HepG2 (cell line): ENCODE results near the gene SC5D. TPM values are rescaled to one million over a fixed set of nuclear protein-coding genes. Genes with fewer than 3 reads are reported as not detected.

Experiments used
- CCDC6 ChIP-seq: sonication (generic); formaldehyde crosslinking; IDR thresholded peaks from 2 replicates; pipeline ENCODE4 v1.8.1; 2022; ENCODE audit warnings: mild to moderate bottlenecking, missing genetic modification reagents, moderate library complexity
- FIP1L1 ChIP-seq: fragments of 200-400 bp; formaldehyde crosslinking; IDR thresholded peaks from 2 replicates; pipeline ENCODE4 v1.6.1; 2018; ENCODE audit warnings: low read depth, mild to moderate bottlenecking, low read length, moderate library complexity, borderline replicate concordance; ENCODE audit not compliant: insufficient read depth
- FOSL1 ChIP-seq: sonication (generic); formaldehyde crosslinking; IDR thresholded peaks from 2 replicates; pipeline ENCODE4 v1.9.0; 2021; ENCODE audit warnings: missing genetic modification reagents, borderline replicate concordance
- FOXM1 ChIP-seq: sonication (generic); formaldehyde crosslinking; IDR thresholded peaks from 2 replicates; pipeline ENCODE4 v1.5.0; 2020; ENCODE audit warnings: missing genetic modification reagents
- KAT2B ChIP-seq: fragments of 150-350 bp; IDR thresholded peaks from 2 replicates; pipeline ENCODE4 v1.6.1; 2014; ENCODE audit warnings: low read depth, low read length, borderline replicate concordance
- KLF11 ChIP-seq: IDR thresholded peaks from 2 replicates; pipeline ENCODE4 v1.6.1; 2016; ENCODE audit warnings: missing compliant biosample characterization
- MEIS1 ChIP-seq: sonication (generic); formaldehyde crosslinking; IDR thresholded peaks from 2 replicates; pipeline ENCODE4 v1.9.0; 2021; ENCODE audit warnings: mild to moderate bottlenecking, missing genetic modification reagents, moderate library complexity, borderline replicate concordance
- NCOA1 ChIP-seq: sonication (generic); formaldehyde crosslinking; IDR thresholded peaks from 2 replicates; pipeline ENCODE4 v1.9.0; 2021; ENCODE audit warnings: missing genetic modification reagents
- NCOR1 ChIP-seq: fragments of 200-600 bp; sonication (generic); IDR thresholded peaks from 2 replicates; pipeline ENCODE4 v1.7.0; 2017; ENCODE audit warnings: antibody characterized with exemption, low read length, borderline replicate concordance
- PAF1 ChIP-seq: IDR thresholded peaks from 2 replicates; pipeline ENCODE4 v1.6.1; 2016; ENCODE audit warnings: missing genetic modification reagents, missing compliant biosample characterization
- PRPF4 ChIP-seq: fragments of 200-400 bp; formaldehyde crosslinking; IDR thresholded peaks from 2 replicates; pipeline ENCODE4 v1.6.1; 2016; ENCODE audit warnings: low read length, low read depth; ENCODE audit not compliant: poor library complexity, severe bottlenecking
- RBM22 ChIP-seq: fragments of 200-400 bp; formaldehyde crosslinking; optimal IDR thresholded peaks from 2 replicates; pipeline ENCODE3; 2017; ENCODE audit warnings: mild to moderate bottlenecking, low read length, moderate library complexity
- SOX6 ChIP-seq, 2 experiments: fragments of 450-650 bp in 1 of 2; sonication (generic) in 1 of 2; formaldehyde crosslinking in 1 of 2; IDR thresholded peaks; 2 replicates each; pipeline versions ENCODE4 v1.4.0 to v1.6.1; 2017 to 2020; ENCODE audit warnings: antibody characterized with exemption in 1 of 2, mild to moderate bottlenecking in 1 of 2, missing genetic modification reagents in 1 of 2
- SRSF4 ChIP-seq: fragments of 200-400 bp; formaldehyde crosslinking; IDR thresholded peaks from one replicate; pipeline ENCODE4 v1.6.1; 2018; ENCODE audit warnings: mild to moderate bottlenecking, low read depth, low read length, moderate library complexity; ENCODE audit not compliant: poor library complexity, severe bottlenecking
- ZNF124 ChIP-seq: sonication (generic); formaldehyde crosslinking; IDR thresholded peaks from 2 replicates; pipeline ENCODE4 v1.4.0; 2020; ENCODE audit warnings: missing genetic modification reagents
- ZNF337 ChIP-seq: sonication (generic); formaldehyde crosslinking; IDR thresholded peaks from 2 replicates; pipeline ENCODE4 v1.5.1; 2020; ENCODE audit warnings: missing genetic modification reagents, low read depth, mild to moderate bottlenecking, borderline replicate concordance
- ZNF788 ChIP-seq: sonication (generic); formaldehyde crosslinking; IDR thresholded peaks from 2 replicates; pipeline ENCODE4 v1.5.0; 2020; ENCODE audit warnings: mild to moderate bottlenecking, missing genetic modification reagents, borderline replicate concordance
- polyA plus RNA-seq, 8 experiments: library from polyadenylated mRNA; depleted of rRNA in 3 of 8; stranded (reverse) in 7 of 8; unstranded in 1 of 8; fragments of >200 nt; fragmentation: Illumina TruSeq in 4 of 8; extraction: Trizol in 4 of 8; gene quantifications; 2 replicates each; pipeline versions ENCODE4 v1.2.1 to v1.2.3, GENCODE V29; 2011 to 2016; ENCODE audit warnings: low read depth in 4 of 8, missing spikeins in 1 of 8, mixed read lengths in 1 of 8; ENCODE audit not compliant: insufficient read depth in 1 of 8
- total RNA-seq, 5 experiments: library from RNA; depleted of rRNA; stranded (reverse); fragments of >200 nt; fragmentation: Illumina TruSeq; extraction: Trizol; gene quantifications; 2 replicates each; pipeline ENCODE4 v1.2.3, GENCODE V29; 2016; ENCODE audit warnings: low read depth in 1 of 5
- TF ChIP-seq, protein P1 (sequence below): IDR thresholded peaks from 2 replicates; pipeline ENCODE4 v1.6.1; 2018; ENCODE audit warnings: missing genetic modification reagents
- TF ChIP-seq, protein P2 (sequence below): sonication (generic); formaldehyde crosslinking; IDR thresholded peaks from 2 replicates; pipeline ENCODE4 v1.8.1; 2023; ENCODE audit warnings: missing genetic modification reagents, mild to moderate bottlenecking, borderline replicate concordance
- TF ChIP-seq, protein P3 (sequence below): sonication (generic); formaldehyde crosslinking; IDR thresholded peaks from 2 replicates; pipeline ENCODE4 v1.8.0; 2022; ENCODE audit warnings: missing genetic modification reagents, mild to moderate bottlenecking, borderline replicate concordance
- TF ChIP-seq, protein P4 (sequence below): sonication (generic); formaldehyde crosslinking; IDR thresholded peaks from 2 replicates; pipeline ENCODE4 v1.8.0; 2022; ENCODE audit warnings: mild to moderate bottlenecking, missing genetic modification reagents, borderline replicate concordance
- TF ChIP-seq, protein P5 (sequence below): sonication (generic); formaldehyde crosslinking; IDR thresholded peaks from 2 replicates; pipeline ENCODE4 v1.8.0; 2022; ENCODE audit warnings: missing genetic modification reagents, mild to moderate bottlenecking, moderate library complexity, borderline replicate concordance

SC5D gene
- total and polyA plus RNA-seq, 2 of the 13 experiments (the other 11 are each of a cell fraction or from before 2014, with no cell fraction given) = 84.4 to 155 TPM

DNA sequence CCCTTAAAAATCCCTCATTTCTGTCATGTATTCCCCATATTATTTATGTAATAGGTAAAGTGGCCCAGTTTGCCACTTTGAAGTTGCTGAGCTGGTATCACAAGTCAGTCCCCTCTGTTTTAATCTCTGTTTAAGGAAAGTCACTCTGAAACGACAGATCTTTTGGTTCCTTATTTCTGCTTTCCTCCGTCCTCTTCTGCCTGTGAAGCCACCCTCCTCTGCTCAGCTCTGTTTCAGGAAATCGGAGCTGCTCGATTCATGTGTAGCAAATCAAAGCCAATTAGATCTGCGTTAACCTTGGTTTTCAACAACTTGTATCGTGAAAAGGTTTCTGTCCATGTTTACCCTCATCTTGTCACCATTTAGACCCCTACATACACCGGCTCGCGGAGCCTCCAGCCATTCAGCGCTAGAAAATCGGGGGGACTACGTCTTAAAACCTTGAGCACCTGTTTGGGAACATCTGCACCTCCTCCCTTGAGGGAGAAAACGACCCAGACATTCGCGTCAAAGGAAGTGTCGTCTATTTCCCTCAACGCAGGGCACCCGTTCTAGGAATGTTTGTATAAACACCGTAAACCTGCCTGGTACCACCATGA is 576 bp upstream of the SC5D start (continued):
- TF ChIP-seq, protein P1, sequence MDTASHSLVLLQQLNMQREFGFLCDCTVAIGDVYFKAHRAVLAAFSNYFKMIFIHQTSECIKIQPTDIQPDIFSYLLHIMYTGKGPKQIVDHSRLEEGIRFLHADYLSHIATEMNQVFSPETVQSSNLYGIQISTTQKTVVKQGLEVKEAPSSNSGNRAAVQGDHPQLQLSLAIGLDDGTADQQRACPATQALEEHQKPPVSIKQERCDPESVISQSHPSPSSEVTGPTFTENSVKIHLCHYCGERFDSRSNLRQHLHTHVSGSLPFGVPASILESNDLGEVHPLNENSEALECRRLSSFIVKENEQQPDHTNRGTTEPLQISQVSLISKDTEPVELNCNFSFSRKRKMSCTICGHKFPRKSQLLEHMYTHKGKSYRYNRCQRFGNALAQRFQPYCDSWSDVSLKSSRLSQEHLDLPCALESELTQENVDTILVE (CRISPR knock-in tag) = peak; percentile 37; the same call in 1 of the 2 replicates
- TF ChIP-seq, protein P2, sequence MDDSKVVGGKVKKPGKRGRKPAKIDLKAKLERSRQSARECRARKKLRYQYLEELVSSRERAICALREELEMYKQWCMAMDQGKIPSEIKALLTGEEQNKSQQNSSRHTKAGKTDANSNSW (CRISPR knock-in tag) = no peak
- TF ChIP-seq SRSF4 (no peak), NCOA1 (CRISPR knock-in tag) (no peak), FOXM1 (CRISPR knock-in tag) (no peak), ZNF124 (CRISPR knock-in tag) (no peak), PAF1 (CRISPR knock-in tag) (no peak), CCDC6 (no peak), RBM22 (no peak), FOSL1 (CRISPR knock-in tag) (no peak), ZNF788 (CRISPR knock-in tag) (no peak), KAT2B (no peak), MEIS1 (CRISPR knock-in tag) (no peak), SOX6 (IDR thresholded peaks at IDR 0.05) (no peak), SOX6 (CRISPR knock-in tag; IDR thresholded peaks at IDR 0.05) (no peak), PRPF4 (no peak), NCOR1 (no peak), KLF11 (CRISPR knock-in tag) (no peak), ZNF337 (CRISPR knock-in tag) (no peak), FIP1L1 (no peak)
- TF ChIP-seq, protein P3, sequence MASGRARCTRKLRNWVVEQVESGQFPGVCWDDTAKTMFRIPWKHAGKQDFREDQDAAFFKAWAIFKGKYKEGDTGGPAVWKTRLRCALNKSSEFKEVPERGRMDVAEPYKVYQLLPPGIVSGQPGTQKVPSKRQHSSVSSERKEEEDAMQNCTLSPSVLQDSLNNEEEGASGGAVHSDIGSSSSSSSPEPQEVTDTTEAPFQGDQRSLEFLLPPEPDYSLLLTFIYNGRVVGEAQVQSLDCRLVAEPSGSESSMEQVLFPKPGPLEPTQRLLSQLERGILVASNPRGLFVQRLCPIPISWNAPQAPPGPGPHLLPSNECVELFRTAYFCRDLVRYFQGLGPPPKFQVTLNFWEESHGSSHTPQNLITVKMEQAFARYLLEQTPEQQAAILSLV (CRISPR knock-in tag) = no peak
- TF ChIP-seq, protein P4, sequence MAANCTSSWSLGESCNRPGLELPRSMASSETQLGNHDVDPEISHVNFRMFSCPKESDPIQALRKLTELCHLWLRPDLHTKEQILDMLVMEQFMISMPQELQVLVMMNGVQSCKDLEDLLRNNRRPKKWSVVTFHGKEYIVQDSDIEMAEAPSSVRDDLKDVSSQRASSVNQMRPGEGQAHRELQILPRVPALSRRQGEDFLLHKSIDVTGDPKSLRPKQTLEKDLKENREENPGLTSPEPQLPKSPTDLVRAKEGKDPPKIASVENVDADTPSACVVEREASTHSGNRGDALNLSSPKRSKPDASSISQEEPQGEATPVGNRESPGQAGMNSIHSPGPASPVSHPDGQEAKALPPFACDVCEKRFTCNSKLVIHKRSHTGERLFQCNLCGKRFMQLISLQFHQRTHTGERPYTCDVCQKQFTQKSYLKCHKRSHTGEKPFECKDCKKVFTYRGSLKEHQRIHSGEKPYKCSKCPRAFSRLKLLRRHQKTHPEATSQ (CRISPR knock-in tag) = 0 out of 2 replicates have a peak, but pooled peaks have one; percentile 7
- TF ChIP-seq, protein P5, sequence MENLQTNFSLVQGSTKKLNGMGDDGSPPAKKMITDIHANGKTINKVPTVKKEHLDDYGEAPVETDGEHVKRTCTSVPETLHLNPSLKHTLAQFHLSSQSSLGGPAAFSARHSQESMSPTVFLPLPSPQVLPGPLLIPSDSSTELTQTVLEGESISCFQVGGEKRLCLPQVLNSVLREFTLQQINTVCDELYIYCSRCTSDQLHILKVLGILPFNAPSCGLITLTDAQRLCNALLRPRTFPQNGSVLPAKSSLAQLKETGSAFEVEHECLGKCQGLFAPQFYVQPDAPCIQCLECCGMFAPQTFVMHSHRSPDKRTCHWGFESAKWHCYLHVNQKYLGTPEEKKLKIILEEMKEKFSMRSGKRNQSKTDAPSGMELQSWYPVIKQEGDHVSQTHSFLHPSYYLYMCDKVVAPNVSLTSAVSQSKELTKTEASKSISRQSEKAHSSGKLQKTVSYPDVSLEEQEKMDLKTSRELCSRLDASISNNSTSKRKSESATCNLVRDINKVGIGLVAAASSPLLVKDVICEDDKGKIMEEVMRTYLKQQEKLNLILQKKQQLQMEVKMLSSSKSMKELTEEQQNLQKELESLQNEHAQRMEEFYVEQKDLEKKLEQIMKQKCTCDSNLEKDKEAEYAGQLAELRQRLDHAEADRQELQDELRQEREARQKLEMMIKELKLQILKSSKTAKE = no peak
